ENCODE data around the gene RDX.

- TF ChIP-seq CTCF (IDR thresholded peaks at IDR 0.05) (no peak), USF2 (CRISPR knock-in tag; IDR thresholded peaks at IDR 0.05) (no peak), NR2C2 (CRISPR knock-in tag; IDR thresholded peaks at IDR 0.05) (no peak), ETV6 (CRISPR knock-in tag; IDR thresholded peaks at IDR 0.05) (no peak), GABPB1 (CRISPR knock-in tag; IDR thresholded peaks at IDR 0.05) (no peak), MXD4 (CRISPR knock-in tag; IDR thresholded peaks at IDR 0.05; ENCODE audit: borderline replicate concordance) (no peak), TEAD4 (CRISPR knock-in tag; IDR thresholded peaks at IDR 0.05) (no peak), RELA (CRISPR knock-in tag; IDR thresholded peaks at IDR 0.05; ENCODE audit: borderline replicate concordance) (no peak)
These were observed 98.2 kb downstream of the RDX start for GRCh38 chr11:110198031-110198729.
